IPS-18c (cell line): Measurements from ENCODE around the gene MLPH.

Source experiments
- H3K4me3 ChIP-seq: 2 replicates; pipeline ENCODE4 v1.7.0; 2013; ENCODE audit warnings: low read depth, mild to moderate bottlenecking, low read length, moderate library complexity; ENCODE audit not compliant: insufficient read depth
- H3K9me3 ChIP-seq: one replicate; pipeline ENCODE4 v1.6.1; 2013; ENCODE audit warnings: mild to moderate bottlenecking, low read length, moderate library complexity; ENCODE audit not compliant: control insufficient read depth, insufficient read depth

Gene MLPH

GRCh38 chr2:237486819-237487448 is at the start of gene MLPH:
Gene MLPH (plus strand): TSS chr2:237487251. CDS start chr2:237493427, 6,176 bp downstream.
- H3K4me3 ChIP-seq: peak within 1 kb of the TSS; percentile 69
- peaks cover 10% of the 10 kb centered on the region for H3K9me3 ChIP-seq

- H3K9me3 ChIP-seq: peaks cover 3% of the 10 kb centered on the region
- no peak overlapping the region for H3K4me3 ChIP-seq
Measured at GRCh38 chr2:237437566-237437965, 49.5 kb upstream of the MLPH start.

- Histone ChIP-seq H3K4me3 (no peak overlapping the region), H3K9me3 (peaks cover 3% of the 10 kb centered on the region)
Measured at GRCh38 chr2:237438080-237438940, 48.7 kb upstream of the MLPH start.

- no peak overlapping the region for H3K4me3 ChIP-seq
- H3K9me3 ChIP-seq: peaks cover 3% of the 10 kb centered on the region
Measured at GRCh38 chr2:237440819-237441281, 46.2 kb upstream of the MLPH start.

- H3K9me3 ChIP-seq: peaks cover 3% of the 10 kb centered on the region
- no peak overlapping the region for H3K4me3 ChIP-seq
Measured at GRCh38 chr2:237441605-237442274, 45.3 kb upstream of the MLPH start.

GRCh38 chr2:237444071-237444470 is 43.0 kb upstream of the MLPH start:
- Histone ChIP-seq H3K9me3 (peaks cover 3% of the 10 kb centered on the region), H3K4me3 (no peak overlapping the region)

GRCh38 chr2:237445611-237446337 is 41.3 kb upstream of the MLPH start:
- H3K4me3 ChIP-seq: no peak overlapping the region
- H3K9me3 ChIP-seq: no peaks in the 10 kb centered on the region

GRCh38 chr2:237446338-237446665 is 40.7 kb upstream of the MLPH start:
- Histone ChIP-seq H3K9me3 (no peaks in the 10 kb centered on the region), H3K4me3 (no peak overlapping the region)

GRCh38 chr2:237447496-237447895 is 39.6 kb upstream of the MLPH start:
- no peak overlapping the region for H3K4me3 ChIP-seq
- no peaks in the 10 kb centered on the region for H3K9me3 ChIP-seq

- Histone ChIP-seq H3K4me3 (no peak overlapping the region), H3K9me3 (no peaks in the 10 kb centered on the region)
Measured at GRCh38 chr2:237448171-237448570, 38.9 kb upstream of the MLPH start.

- Histone ChIP-seq H3K9me3 (no peaks in the 10 kb centered on the region), H3K4me3 (no peak overlapping the region)
Measured at GRCh38 chr2:237448626-237449025, 38.4 kb upstream of the MLPH start.

GRCh38 chr2:237449193-237449881 is 37.7 kb upstream of the MLPH start:
- H3K4me3 ChIP-seq: no peak overlapping the region
- H3K9me3 ChIP-seq: no peaks in the 10 kb centered on the region

- Histone ChIP-seq H3K9me3 (no peaks in the 10 kb centered on the region), H3K4me3 (no peak overlapping the region)
Measured at GRCh38 chr2:237450108-237450507, 36.9 kb upstream of the MLPH start.

GRCh38 chr2:237450583-237450982 is 36.5 kb upstream of the MLPH start:
- Histone ChIP-seq H3K4me3 (no peak overlapping the region), H3K9me3 (no peaks in the 10 kb centered on the region)

GRCh38 chr2:237451643-237452469 is 35.2 kb upstream of the MLPH start:
- H3K4me3 ChIP-seq: no peak overlapping the region
- H3K9me3 ChIP-seq: no peaks in the 10 kb centered on the region

GRCh38 chr2:237452861-237453260 is 34.2 kb upstream of the MLPH start:
- H3K9me3 ChIP-seq: no peaks in the 10 kb centered on the region
- H3K4me3 ChIP-seq: no peak overlapping the region
